HUDEP-2 (cell line): ENCODE results near the gene PLPP1.

Experiments
- DNase-seq, 76 experiments: peaks; one replicate each; lab custom pipeline; 2025; ENCODE audit not compliant: unreplicated experiment in 76 of 76; lab: John Stamatoyannopoulos, UW

The PLPP1 gene

GRCh38 chr5:55415071-55415470, 119.7 kb downstream of the PLPP1 start:
- no peak for DNase-seq

GRCh38 chr5:55413644-55414043, 121.1 kb downstream of the PLPP1 start:
- no peak for DNase-seq

GRCh38 chr5:55411876-55412275, 122.9 kb downstream of the PLPP1 start:
- DNase-seq = no peak

- no peak for DNase-seq
These were observed 123.9 kb downstream of the PLPP1 start for GRCh38 chr5:55410845-55411244.

- DNase-seq = no peak
These were observed 125.0 kb downstream of the PLPP1 start for GRCh38 chr5:55409775-55410174.

GRCh38 chr5:55407984-55408383, 126.8 kb downstream of the PLPP1 start:
- no peak for DNase-seq

- DNase-seq = peak in 8 of 76 experiments; percentile 1 to 12 (median 6)
These were observed 127.6 kb downstream of the PLPP1 start for GRCh38 chr5:55407059-55407684.

- no peak for DNase-seq
These were observed 128.5 kb downstream of the PLPP1 start for GRCh38 chr5:55406292-55406691.

GRCh38 chr5:55402199-55402598, 132.6 kb downstream of the PLPP1 start:
- DNase-seq = no peak

- no peak for DNase-seq
These were observed 141.1 kb downstream of the PLPP1 start for GRCh38 chr5:55393501-55394175.

- DNase-seq = no peak
These were observed 142.1 kb downstream of the PLPP1 start for GRCh38 chr5:55392669-55393068.

GRCh38 chr5:55391707-55392106, 143.1 kb downstream of the PLPP1 start:
- DNase-seq = no peak

GRCh38 chr5:55387865-55388264, 146.9 kb downstream of the PLPP1 start:
- no peak for DNase-seq

- DNase-seq = no peak
These were observed 148.4 kb downstream of the PLPP1 start for GRCh38 chr5:55386356-55386755.

- DNase-seq = no peak
These were observed 148.9 kb downstream of the PLPP1 start for GRCh38 chr5:55385846-55386245.

GRCh38 chr5:55385227-55385626, 149.5 kb downstream of the PLPP1 start:
- DNase-seq = no peak

GRCh38 chr5:55384072-55384471, 150.7 kb downstream of the PLPP1 start:
- DNase-seq = no peak

- DNase-seq = no peak
These were observed 151.5 kb downstream of the PLPP1 start for GRCh38 chr5:55383254-55383653.

- no peak for DNase-seq
These were observed 157.0 kb downstream of the PLPP1 start for GRCh38 chr5:55377810-55378209.
